ENCODE measurements around the gene PRRX2. TPM values are rescaled to one million over a fixed set of nuclear protein-coding genes. Genes with fewer than 3 reads are reported as not detected.
"Not testable (repeated sequence)": the region's sequence is repeated elsewhere in the genome, so short reads cannot be mapped to it uniquely, and the experiment has no call there.

Gene PRRX2
- total and polyA plus RNA-seq, 7 donors = 0.46 to 4.7 (median 2.0) TPM; not detected in 1

GRCh38 chr9:129756191-129756590 is 90.7 kb downstream of the PRRX2 start:
- TF ChIP-seq CTCF (IDR thresholded peaks at IDR 0.05) = no peak
- no peak for TF ChIP-seq POLR2AphosphoS5 (IDR thresholded peaks at IDR 0.05)
- no peak for TF ChIP-seq EP300 (IDR thresholded peaks at IDR 0.05)
- intact Hi-C loops (cut with DNase I) = no loop called here
- Histone ChIP-seq H3K27ac (no peak overlapping the region), H3K9me3 (no peaks in the 10 kb centered on the region), H3K27me3 (peaks cover 0 to 6% (median 0%) of the 10 kb centered on the region in 3 donors), H3K4me3 (no peak overlapping the region), H3K36me3 (no peaks in the 10 kb centered on the region), H3K4me1 (peaks cover 0 to 18% (median 14%) of the 10 kb centered on the region in 4 donors)
- 94 to 96% methylated on average over 6 of the region's 6 CpGs for WGBS, 2 donors
- DNase-seq = no peak

- Histone ChIP-seq H3K4me1 (peaks cover 0 to 17% (median 14%) of the 10 kb centered on the region in 4 donors), H3K27me3 (no peaks in the 10 kb centered on the region), H3K9me3 (no peaks in the 10 kb centered on the region), H3K27ac (no peak overlapping the region), H3K36me3 (no peaks in the 10 kb centered on the region), H3K4me3 (no peak overlapping the region)
- no peak for DNase-seq
- TF ChIP-seq CTCF (IDR thresholded peaks at IDR 0.05) (no peak), POLR2AphosphoS5 (IDR thresholded peaks at IDR 0.05) (no peak), POLR2A (IDR thresholded peaks at IDR 0.05) (no peak), EP300 (IDR thresholded peaks at IDR 0.05) (no peak)
- intact Hi-C loops (cut with DNase I) = no loop called here
- WGBS, 2 donors = 41 to 56% methylated on average over 9 of the region's 9 CpGs
Observed at GRCh38 chr9:129757045-129757444, 91.6 kb downstream of the PRRX2 start.

GRCh38 chr9:129759319-129759718 is 93.9 kb downstream of the PRRX2 start:
- 93 to 94% methylated on average over 4 of the region's 4 CpGs for WGBS, 2 donors

GRCh38 chr9:129759804-129760502 is 94.5 kb downstream of the PRRX2 start:
- no peak for TF ChIP-seq CTCF (IDR thresholded peaks at IDR 0.05)
- TF ChIP-seq POLR2AphosphoS5 (IDR thresholded peaks at IDR 0.05) = no peak
- no peak for TF ChIP-seq POLR2A (IDR thresholded peaks at IDR 0.05)
- no peaks in the 10 kb centered on the region for H3K36me3 ChIP-seq
- H3K9me3 ChIP-seq = no peaks in the 10 kb centered on the region
- peaks cover 0 to 4% (median 2%) of the 10 kb centered on the region in 4 donors for H3K4me1 ChIP-seq
- no peak overlapping the region for H3K4me3 ChIP-seq
- no peaks in the 10 kb centered on the region for H3K27me3 ChIP-seq
- WGBS, 2 donors = 85 to 89% methylated on average over 13 of the region's 13 CpGs
- DNase-seq = no peak
- no peak overlapping the region for H3K27ac ChIP-seq
- intact Hi-C loops (cut with DNase I) = no loop called here

More at GRCh38 chr9:129759319-129759718, 93.9 kb downstream of the PRRX2 start:
- Histone ChIP-seq H3K4me3 (no peak overlapping the region), H3K27me3 (no peaks in the 10 kb centered on the region), H3K4me1 (peaks cover 0 to 4% (median 2%) of the 10 kb centered on the region in 4 donors), H3K9me3 (no peaks in the 10 kb centered on the region), H3K27ac (no peak overlapping the region), H3K36me3 (no peaks in the 10 kb centered on the region)
- no peak for DNase-seq
- intact Hi-C loops (cut with DNase I) = no loop called here
- TF ChIP-seq POLR2A (IDR thresholded peaks at IDR 0.05) = no peak
- TF ChIP-seq POLR2AphosphoS5 (IDR thresholded peaks at IDR 0.05) = no peak
- no peak for TF ChIP-seq CTCF (IDR thresholded peaks at IDR 0.05)
- no peak for TF ChIP-seq EP300 (IDR thresholded peaks at IDR 0.05)

GRCh38 chr9:129760784-129761183 is 95.3 kb downstream of the PRRX2 start:
- DNase-seq; H3K4me1 ChIP-seq; H3K4me3 ChIP-seq; H3K36me3 ChIP-seq; intact Hi-C loops (cut with DNase I); H3K9me3 ChIP-seq; H3K27me3 ChIP-seq: not testable (repeated sequence)
- H3K27ac ChIP-seq = peak overlapping the region in 3 of 4 donors; percentile 60 to 72 (median 65)
- 77 to 89% methylated on average over 7 of the region's 7 CpGs for WGBS, 2 donors

All from sigmoid colon (tissue), 7 donors.